SU-DHL-6 (cell line): ENCODE results near the gene WWOX.

Source experiments
- H2AFZ ChIP-seq: fragments of 200-600 bp; sonication (generic); 2 replicates; pipeline ENCODE4 v1.6.1; 2014; ENCODE audit warnings: low read depth, mild to moderate bottlenecking, moderate library complexity, mixed read lengths, antibody characterized with exemption, low read length; ENCODE audit not compliant: severe bottlenecking
- H3F3A ChIP-seq: fragments of 200-600 bp; shearing (Covaris generic); 2 replicates; pipeline ENCODE4 v1.6.0; 2016; ENCODE audit warnings: antibody characterized with exemption, mild to moderate bottlenecking; ENCODE audit not compliant: insufficient read depth
- H3K27ac ChIP-seq: fragments of 200-600 bp; sonication (generic); 2 replicates; pipeline ENCODE4 v1.5.1; 2016; ENCODE audit warnings: low read depth, mild to moderate bottlenecking, low read length, moderate library complexity, mixed read lengths
- H3K27me3 ChIP-seq: fragments of 200-600 bp; sonication (generic), shearing (Covaris generic); 2 replicates; pipeline ENCODE4 v1.6.0; 2014; ENCODE audit warnings: mild to moderate bottlenecking, low read length
- H3K36me3 ChIP-seq: fragments of 200-600 bp; sonication (generic); 2 replicates; pipeline ENCODE4 v1.6.1; 2014; ENCODE audit warnings: mild to moderate bottlenecking, low read length, mixed read lengths
- H3K4me2 ChIP-seq: fragments of 300-600, 200-600 bp; shearing (Covaris generic), sonication (generic); 2 replicates; pipeline ENCODE4 v1.6.0; 2014; ENCODE audit warnings: low read length, low read depth, mild to moderate bottlenecking; ENCODE audit not compliant: poor library complexity, severe bottlenecking
- H3K4me3 ChIP-seq: fragments of 200-600 bp; sonication (generic); 2 replicates; pipeline ENCODE4 v1.5.1; 2014; ENCODE audit warnings: antibody characterized with exemption, low read length, mild to moderate bottlenecking, mixed read lengths; ENCODE audit not compliant: insufficient read depth, poor library complexity, severe bottlenecking
- H3K79me2 ChIP-seq: fragments of 200-600 bp; sonication (generic); 2 replicates; pipeline ENCODE4 v1.6.1; 2014; ENCODE audit warnings: mild to moderate bottlenecking, low read length, moderate library complexity; ENCODE audit not compliant: insufficient read depth
- H3K9ac ChIP-seq: fragments of 200-600 bp; sonication (generic); 2 replicates; pipeline ENCODE4 v1.7.0; 2014; ENCODE audit warnings: mild to moderate bottlenecking, low read length
- H3K9me2 ChIP-seq: fragments of 200-600 bp; sonication (generic); replicated peaks from 2 replicates; pipeline ENCODE4 v1.6.1; 2014; ENCODE audit warnings: low read length; ENCODE audit not compliant: insufficient read depth
- H3K9me3 ChIP-seq: fragments of 200-600 bp; sonication (generic); 2 replicates; pipeline ENCODE4 v1.6.1; 2014; ENCODE audit warnings: low read length, mixed read lengths; ENCODE audit not compliant: insufficient read depth
- H4K20me1 ChIP-seq: fragments of 200-600 bp; sonication (generic); 2 replicates; pipeline ENCODE4 v1.6.1; 2014; ENCODE audit warnings: low read depth, mild to moderate bottlenecking, antibody characterized with exemption, low read length, moderate library complexity, mixed read lengths
- CTCF ChIP-seq: fragments of 200-600 bp; sonication (generic); IDR thresholded peaks from one replicate; pipeline ENCODE4 v1.5.1; 2017; ENCODE audit warnings: antibody characterized with exemption, mild to moderate bottlenecking, low read length, moderate library complexity; ENCODE audit not compliant: insufficient read depth, poor library complexity, severe bottlenecking
- EZH2phosphoT487 ChIP-seq: fragments of 200-600 bp; sonication (generic), shearing (Covaris generic); conservative IDR thresholded peaks from 2 replicates; pipeline ENCODE4 v1.6.1; 2018; ENCODE audit warnings: mild to moderate bottlenecking, antibody characterized with exemption, low read length, moderate library complexity, mixed read lengths

Gene WWOX

GRCh38 chr16:79081297-79082066 is 982.0 kb downstream of the WWOX start:
- Histone ChIP-seq H3K4me3 (no peak overlapping the region), H3K27me3 (no peaks in the 10 kb centered on the region), H4K20me1 (no peaks in the 10 kb centered on the region), H3K4me2 (no peak overlapping the region), H3K36me3 (no peaks in the 10 kb centered on the region), H3K9ac (no peak overlapping the region), H3K9me2 (no peaks in the 10 kb centered on the region), H3K79me2 (no peaks in the 10 kb centered on the region), H3K27ac (no peak overlapping the region), H3K9me3 (no peaks in the 10 kb centered on the region), H3F3A (no peaks in the 10 kb centered on the region), H2AFZ (no peak overlapping the region)
- TF ChIP-seq EZH2phosphoT487 (no peak), CTCF (no peak)

GRCh38 chr16:79082970-79083369 is 983.5 kb downstream of the WWOX start:
- Histone ChIP-seq H3K27me3 (no peaks in the 10 kb centered on the region), H3K27ac (no peak overlapping the region), H3K4me3 (no peak overlapping the region), H3K9me2 (no peaks in the 10 kb centered on the region), H3K9me3 (no peaks in the 10 kb centered on the region), H3K9ac (no peak overlapping the region), H2AFZ (no peak overlapping the region), H3K4me2 (no peak overlapping the region), H3K36me3 (no peaks in the 10 kb centered on the region), H3F3A (no peaks in the 10 kb centered on the region), H3K79me2 (no peaks in the 10 kb centered on the region), H4K20me1 (no peaks in the 10 kb centered on the region)
- no peak for TF ChIP-seq EZH2phosphoT487
- no peak for TF ChIP-seq CTCF

GRCh38 chr16:79083508-79084299 is 984.2 kb downstream of the WWOX start:
- no peak overlapping the region for H3K4me2 ChIP-seq
- H3K9me2 ChIP-seq, result no peaks in the 10 kb centered on the region

More at GRCh38 chr16:79083508-79084299, 984.2 kb downstream of the WWOX start:
- no peak for TF ChIP-seq EZH2phosphoT487
- TF ChIP-seq CTCF, result no peak
- no peaks in the 10 kb centered on the region for H3F3A ChIP-seq
- H3K36me3 ChIP-seq, result no peaks in the 10 kb centered on the region
- H4K20me1 ChIP-seq, result no peaks in the 10 kb centered on the region
- H3K27me3 ChIP-seq, result no peaks in the 10 kb centered on the region
- H3K9me3 ChIP-seq, result no peaks in the 10 kb centered on the region
- no peak overlapping the region for H3K4me3 ChIP-seq
- no peak overlapping the region for H3K9ac ChIP-seq
- H3K27ac ChIP-seq, result no peak overlapping the region
- H3K79me2 ChIP-seq, result no peaks in the 10 kb centered on the region
- no peak overlapping the region for H2AFZ ChIP-seq
